ENCODE results near the gene DAPK2.

DNA sequence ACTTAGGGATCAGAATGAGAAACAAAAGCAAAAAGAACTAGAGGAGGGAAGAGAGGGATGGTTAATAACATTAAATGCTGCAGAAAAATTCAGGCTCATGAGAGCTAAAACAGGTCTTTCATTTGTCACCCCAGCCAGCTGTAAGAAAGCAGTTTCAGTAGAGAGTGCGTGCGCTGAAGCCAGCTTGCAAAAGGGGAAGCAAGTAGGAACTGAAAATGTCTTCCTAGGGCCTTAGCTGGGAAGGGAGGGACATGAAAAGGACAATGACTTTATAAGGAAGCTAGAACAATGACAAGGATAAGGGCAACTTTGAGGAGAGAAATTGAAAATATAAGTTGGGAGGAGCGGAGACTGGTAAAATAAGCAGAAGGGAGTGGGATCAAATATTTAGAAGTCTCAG is 44.2 kb upstream of the DAPK2 start:
- TF ChIP-seq, protein P1, sequence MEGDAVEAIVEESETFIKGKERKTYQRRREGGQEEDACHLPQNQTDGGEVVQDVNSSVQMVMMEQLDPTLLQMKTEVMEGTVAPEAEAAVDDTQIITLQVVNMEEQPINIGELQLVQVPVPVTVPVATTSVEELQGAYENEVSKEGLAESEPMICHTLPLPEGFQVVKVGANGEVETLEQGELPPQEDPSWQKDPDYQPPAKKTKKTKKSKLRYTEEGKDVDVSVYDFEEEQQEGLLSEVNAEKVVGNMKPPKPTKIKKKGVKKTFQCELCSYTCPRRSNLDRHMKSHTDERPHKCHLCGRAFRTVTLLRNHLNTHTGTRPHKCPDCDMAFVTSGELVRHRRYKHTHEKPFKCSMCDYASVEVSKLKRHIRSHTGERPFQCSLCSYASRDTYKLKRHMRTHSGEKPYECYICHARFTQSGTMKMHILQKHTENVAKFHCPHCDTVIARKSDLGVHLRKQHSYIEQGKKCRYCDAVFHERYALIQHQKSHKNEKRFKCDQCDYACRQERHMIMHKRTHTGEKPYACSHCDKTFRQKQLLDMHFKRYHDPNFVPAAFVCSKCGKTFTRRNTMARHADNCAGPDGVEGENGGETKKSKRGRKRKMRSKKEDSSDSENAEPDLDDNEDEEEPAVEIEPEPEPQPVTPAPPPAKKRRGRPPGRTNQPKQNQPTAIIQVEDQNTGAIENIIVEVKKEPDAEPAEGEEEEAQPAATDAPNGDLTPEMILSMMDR (IDR thresholded peaks at IDR 0.05) = no peak
- TF ChIP-seq POLR2A (IDR thresholded peaks at IDR 0.05) (no peak), POLR2AphosphoS5 (IDR thresholded peaks at IDR 0.05) (no peak), EP300 (IDR thresholded peaks at IDR 0.05) (no peak)
